ENCODE results near the gene KCNJ15. TPM values are rescaled to one million over a fixed set of nuclear protein-coding genes. Genes with fewer than 3 reads are reported as not detected.

KCNJ15 gene
- polyA plus RNA-seq, 1 donor from 2014 or later = not detected

DNA sequence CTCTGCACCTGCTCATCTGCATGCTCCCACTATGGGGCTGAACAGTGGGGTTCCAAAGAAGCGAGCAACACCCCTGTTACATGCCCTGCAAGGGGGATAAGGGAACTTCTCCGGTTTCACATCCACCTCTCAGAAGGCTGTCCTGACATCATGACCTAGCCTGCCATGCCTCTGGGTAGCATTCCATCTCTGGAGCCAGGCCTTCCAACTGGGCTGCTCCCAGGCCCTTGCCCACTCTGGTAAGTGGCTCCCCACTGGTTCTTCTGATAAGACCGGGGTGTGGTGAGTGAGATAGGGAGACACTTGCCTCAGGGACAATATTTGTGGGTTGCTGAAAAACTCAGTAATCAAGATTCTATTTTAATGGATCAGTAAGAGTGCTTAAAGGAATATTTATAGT is 57.8 kb downstream of the KCNJ15 start:
- Histone ChIP-seq H3K4me3 (ENCODE audit: low read length) (no peak overlapping the region), H3K36me3 (ENCODE audit: insufficient read depth, low read length) (no peaks in the 10 kb centered on the region), H4K20me1 (ENCODE audit: insufficient read depth) (no peaks in the 10 kb centered on the region), H2AFZ (ENCODE audit: low read depth, low read length) (no peak overlapping the region), H3K27me3 (ENCODE audit: insufficient read depth, low read depth, low read length) (no peaks in the 10 kb centered on the region), H3K79me2 (replicated peaks; ENCODE audit: insufficient read depth, low read length) (no peaks in the 10 kb centered on the region), H3K9me2 (ENCODE audit: insufficient read depth, low read length) (no peaks in the 10 kb centered on the region), H3K27ac (ENCODE audit: low read length) (no peak overlapping the region), H3K9ac (ENCODE audit: low read length) (no peak overlapping the region), H3F3A (ENCODE audit: insufficient read depth, low read length, poor library complexity, severe bottlenecking) (no peaks in the 10 kb centered on the region), H3K9me3 (ENCODE audit: low read length) (no peaks in the 10 kb centered on the region), H3K4me2 (ENCODE audit: low read length) (no peak overlapping the region)
- TF ChIP-seq MXI1 (conservative IDR thresholded peaks at IDR 0.05; ENCODE audit: poor library complexity, severe bottlenecking) (no peak), REST (IDR thresholded peaks at IDR 0.05; ENCODE audit: borderline replicate concordance) (no peak), CTCF (IDR thresholded peaks at IDR 0.05; ENCODE audit: poor library complexity, severe bottlenecking) (no peak), EP300 (conservative IDR thresholded peaks at IDR 0.05; ENCODE audit: poor library complexity, severe bottlenecking) (no peak)

GRCh38 chr21:38315122-38315521 is 58.3 kb downstream of the KCNJ15 start:
- Histone ChIP-seq H2AFZ (ENCODE audit: low read depth, low read length) (no peak overlapping the region), H3K36me3 (ENCODE audit: insufficient read depth, low read length) (no peaks in the 10 kb centered on the region), H3K27ac (ENCODE audit: low read length) (no peak overlapping the region), H3K9me2 (ENCODE audit: insufficient read depth, low read length) (no peaks in the 10 kb centered on the region), H3F3A (ENCODE audit: insufficient read depth, low read length, poor library complexity, severe bottlenecking) (no peaks in the 10 kb centered on the region), H3K4me2 (ENCODE audit: low read length) (no peak overlapping the region), H4K20me1 (ENCODE audit: insufficient read depth) (no peaks in the 10 kb centered on the region), H3K9ac (ENCODE audit: low read length) (no peak overlapping the region), H3K4me3 (ENCODE audit: low read length) (no peak overlapping the region), H3K9me3 (ENCODE audit: low read length) (no peaks in the 10 kb centered on the region), H3K27me3 (ENCODE audit: insufficient read depth, low read depth, low read length) (no peaks in the 10 kb centered on the region), H3K79me2 (replicated peaks; ENCODE audit: insufficient read depth, low read length) (no peaks in the 10 kb centered on the region)
- no peak for TF ChIP-seq POLR2AphosphoS5 (IDR thresholded peaks at IDR 0.05)
- TF ChIP-seq TAF1 (IDR thresholded peaks at IDR 0.05; ENCODE audit: low read depth) = no peak
- no peak for TF ChIP-seq MXI1 (conservative IDR thresholded peaks at IDR 0.05; ENCODE audit: poor library complexity, severe bottlenecking)
- TF ChIP-seq CTCF (IDR thresholded peaks at IDR 0.05; ENCODE audit: poor library complexity, severe bottlenecking) = no peak
- no peak for TF ChIP-seq EZH2 (IDR thresholded peaks at IDR 0.05; ENCODE audit: borderline replicate concordance, insufficient read depth, low read length, poor library complexity, severe bottlenecking)
- no peak for TF ChIP-seq RAD21 (conservative IDR thresholded peaks at IDR 0.05)
- TF ChIP-seq EP300 (conservative IDR thresholded peaks at IDR 0.05; ENCODE audit: poor library complexity, severe bottlenecking) = no peak
- no peak for TF ChIP-seq SMC3 (conservative IDR thresholded peaks at IDR 0.05; ENCODE audit: poor library complexity)
- no peak for TF ChIP-seq REST (IDR thresholded peaks at IDR 0.05; ENCODE audit: borderline replicate concordance)
